ENCODE measurements around the gene AGBL4.

- TF ChIP-seq CTCF (IDR thresholded peaks at IDR 0.05 in 4 of 5, conservative IDR thresholded peaks at IDR 0.05 in 1 of 5) (no peak), POLR2A (IDR thresholded peaks at IDR 0.05) (no peak)
These were observed 393.6 kb downstream of the AGBL4 start for GRCh38 chr1:49630156-49630555.
